Ishikawa (cell line): ENCODE measurements around the gene DQX1.

Experiments used
- CEBPB ChIP-seq: IDR thresholded peaks from 2 replicates; pipeline ENCODE4 v1.6.1; 2012
- EP300 ChIP-seq: IDR thresholded peaks from 2 replicates; pipeline ENCODE4 v1.6.1; 2012; ENCODE audit warnings: borderline replicate concordance
- MAX ChIP-seq: IDR thresholded peaks from 2 replicates; pipeline ENCODE4 v1.6.1; 2012
- RAD21 ChIP-seq: IDR thresholded peaks from 2 replicates; pipeline ENCODE4 v1.6.1; 2012; ENCODE audit warnings: low read depth
- USF1 ChIP-seq: IDR thresholded peaks from 2 replicates; pipeline ENCODE4 v1.6.1; 2012

- TF ChIP-seq MAX: no peak
- no peak for TF ChIP-seq CEBPB
- TF ChIP-seq RAD21: no peak
- no peak for TF ChIP-seq USF1
- TF ChIP-seq EP300: no peak
These were observed 32.5 kb upstream of the DQX1 start for GRCh38 chr2:74558284-74559230.
